Activated gamma-delta T cell (primary cell): ENCODE data around the gene TSPAN3.

Source experiments
- DNase-seq: peaks from one replicate; lab custom pipeline; 2025; lab: John Stamatoyannopoulos, UW

TSPAN3 gene

DNA sequence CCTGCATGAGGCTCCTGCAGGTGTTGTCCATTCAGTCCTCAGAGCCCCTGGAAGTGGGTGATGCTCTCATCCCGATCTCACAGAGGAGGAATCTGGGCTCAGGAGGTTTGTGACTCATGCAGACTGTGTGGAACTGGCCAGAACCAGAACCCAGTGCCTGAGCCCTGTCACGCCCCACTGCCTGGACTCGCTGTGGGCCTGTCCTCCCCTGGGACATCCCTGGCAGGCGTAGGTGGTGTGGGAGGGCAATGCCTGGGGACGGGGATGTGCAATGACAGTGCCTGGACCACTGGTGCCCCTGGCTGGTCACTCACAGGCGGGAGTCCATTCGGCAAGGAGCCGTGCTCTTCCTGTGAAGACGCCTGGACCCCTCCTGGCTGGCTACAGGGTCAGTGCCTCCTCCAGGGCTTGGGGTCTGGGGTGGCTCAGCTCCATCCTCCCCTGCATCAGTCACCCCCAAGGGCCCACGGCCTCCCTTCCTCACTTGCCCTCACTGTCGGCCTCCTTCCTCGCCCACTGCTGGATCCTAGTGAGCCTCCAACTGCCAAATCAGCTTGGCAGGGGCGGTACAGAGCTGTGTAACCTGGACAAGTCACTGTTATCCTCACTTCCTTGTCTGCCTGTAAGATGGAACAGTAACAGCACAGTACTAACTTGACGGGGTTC is 61.1 kb downstream of the TSPAN3 start:
- DNase-seq, result no peak

DNA sequence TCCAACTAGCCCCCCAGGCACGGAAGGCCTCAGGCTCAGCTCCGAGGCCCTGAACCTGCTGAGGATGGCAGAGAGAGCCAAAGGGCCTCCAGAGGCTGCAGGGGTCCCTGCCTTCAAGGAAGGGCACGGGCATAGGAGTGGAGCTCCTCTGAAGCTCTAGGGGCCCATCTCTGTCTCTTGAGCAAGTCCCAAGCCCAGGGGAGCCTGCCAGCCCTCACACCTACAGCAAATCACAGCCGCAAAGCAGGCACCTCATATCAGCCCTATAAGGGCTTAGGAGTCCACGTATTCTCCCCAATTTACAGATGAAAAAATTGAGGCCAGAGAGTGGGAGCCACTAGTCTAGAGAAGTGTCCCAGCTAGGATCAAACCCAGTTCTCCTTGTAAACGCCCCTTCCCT is 61.7 kb downstream of the TSPAN3 start:
- DNase-seq, result no peak

DNA sequence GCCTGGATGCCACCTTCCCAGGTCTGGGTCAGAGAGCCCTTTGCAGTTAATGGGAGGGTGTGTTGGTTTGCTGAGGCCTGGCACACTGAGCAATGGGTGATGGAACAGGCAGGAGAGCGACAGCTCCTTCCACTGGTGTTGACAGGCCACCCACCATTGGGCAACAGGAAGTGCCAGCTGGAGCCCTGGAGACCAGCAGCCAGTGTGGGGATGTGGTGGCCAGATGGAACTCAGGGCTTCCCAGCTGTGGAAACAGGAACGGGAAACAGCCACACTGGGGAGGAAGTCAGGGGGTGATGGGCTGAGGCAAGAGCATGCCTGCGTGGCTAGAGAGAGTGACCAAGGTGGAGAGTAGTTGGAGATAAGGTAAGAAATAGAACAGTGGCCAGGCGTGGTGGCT is 66.7 kb downstream of the TSPAN3 start:
- no peak for DNase-seq

DNA sequence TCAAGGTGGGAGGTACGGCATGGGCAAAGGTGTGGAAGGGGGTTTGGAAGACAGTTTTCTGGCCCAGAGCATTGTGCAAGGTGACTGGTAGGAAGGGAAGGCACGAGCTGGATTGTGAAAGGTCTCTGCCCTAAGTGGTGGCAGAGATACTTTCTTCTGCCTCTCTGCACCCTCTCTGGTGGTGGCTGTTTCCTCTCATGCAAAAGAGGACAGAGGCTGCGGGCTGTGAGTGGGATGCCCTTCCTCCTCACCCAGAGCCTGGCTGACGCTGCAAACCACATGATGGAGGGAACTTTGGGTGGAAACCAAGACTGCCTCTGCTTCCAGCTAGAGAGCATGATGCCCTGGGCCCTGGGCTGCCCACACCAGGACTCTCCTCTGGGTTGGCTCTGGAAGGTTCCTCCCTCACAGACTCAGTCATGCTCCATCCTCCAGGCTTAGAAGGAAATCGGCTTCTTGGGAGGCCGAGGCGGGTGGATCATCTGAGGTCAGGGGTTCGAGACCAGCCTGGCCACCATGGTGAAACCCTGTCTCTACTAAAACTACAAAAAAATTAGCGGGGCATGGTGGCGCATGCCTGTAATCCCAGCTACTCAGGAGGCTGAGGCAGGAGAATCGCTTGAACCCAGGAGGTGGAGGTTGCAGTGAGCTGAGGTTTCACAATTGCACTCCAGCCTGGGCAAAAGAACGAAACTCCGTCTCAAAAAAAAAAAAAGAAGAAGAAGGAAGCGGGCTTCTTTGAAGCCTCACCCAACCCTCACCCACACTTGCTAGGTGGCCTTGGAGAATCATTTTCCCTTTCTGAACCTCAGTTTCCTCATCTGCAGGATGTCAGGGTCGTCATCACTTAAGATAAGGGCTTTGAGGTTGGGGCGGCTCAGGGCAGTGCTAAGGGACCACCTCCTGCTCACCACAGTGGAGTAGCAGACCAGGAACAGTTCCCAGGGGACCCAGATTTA is 67.7 kb downstream of the TSPAN3 start:
- DNase-seq, result no peak

DNA sequence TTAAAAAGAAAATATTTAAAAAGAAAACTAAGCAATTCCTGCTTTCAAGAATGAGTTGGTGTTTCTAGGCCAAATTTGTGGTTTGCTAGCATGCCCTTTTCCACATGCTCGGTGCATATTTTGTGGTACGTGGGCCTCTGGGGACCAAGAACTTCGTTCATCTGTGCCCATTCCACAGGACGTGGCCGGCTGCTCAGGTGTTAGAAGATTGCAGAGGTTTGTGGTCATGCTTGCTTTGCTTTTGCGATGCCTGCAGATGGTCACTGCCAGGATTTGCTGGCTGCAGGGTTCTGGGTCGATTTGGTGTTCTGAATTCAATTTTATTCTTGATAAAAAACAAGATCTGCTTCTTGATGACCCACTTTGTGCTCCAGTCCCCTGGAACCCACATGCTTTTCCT is 68.5 kb downstream of the TSPAN3 start:
- DNase-seq, result no peak

DNA sequence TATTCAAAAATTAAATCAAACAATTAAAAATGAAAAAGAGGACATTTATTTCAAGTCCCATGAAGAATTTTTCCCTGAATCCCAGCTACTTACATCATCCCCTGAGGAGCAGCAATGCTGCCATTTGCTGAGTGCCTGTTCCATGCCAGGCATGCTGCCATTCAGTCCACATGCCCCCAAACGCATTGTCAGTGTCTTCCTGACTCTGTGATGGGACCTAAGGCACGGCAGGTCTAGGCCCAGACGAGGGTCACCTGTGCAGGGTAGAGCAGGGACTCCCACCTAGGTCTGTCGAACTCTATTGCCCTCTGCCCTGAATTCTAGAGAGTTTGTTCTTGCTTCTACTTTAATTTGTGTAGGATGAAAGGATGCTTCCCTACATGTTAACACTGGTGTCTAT is 68.9 kb downstream of the TSPAN3 start:
- DNase-seq, result no peak

DNA sequence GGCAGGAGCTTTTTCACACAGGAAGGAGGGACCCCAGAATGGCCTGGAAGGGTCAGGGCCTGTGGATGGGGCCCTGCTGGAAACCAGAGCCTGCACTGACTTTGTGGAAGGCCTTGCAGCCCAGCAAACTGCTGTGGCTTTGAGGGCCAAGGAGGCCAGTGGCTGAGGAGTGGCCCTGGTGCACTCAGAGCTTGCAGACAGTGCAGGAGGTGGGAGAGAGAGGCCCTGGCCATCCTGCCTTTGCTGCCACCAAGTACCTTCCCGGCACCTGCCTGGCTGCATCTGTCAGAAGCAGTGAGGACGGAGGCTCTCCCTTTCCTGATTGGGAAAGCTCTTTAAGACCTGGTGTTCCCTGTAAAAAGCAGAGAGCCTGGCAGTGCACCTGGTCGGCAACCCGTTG is 69.6 kb downstream of the TSPAN3 start:
- no peak for DNase-seq

DNA sequence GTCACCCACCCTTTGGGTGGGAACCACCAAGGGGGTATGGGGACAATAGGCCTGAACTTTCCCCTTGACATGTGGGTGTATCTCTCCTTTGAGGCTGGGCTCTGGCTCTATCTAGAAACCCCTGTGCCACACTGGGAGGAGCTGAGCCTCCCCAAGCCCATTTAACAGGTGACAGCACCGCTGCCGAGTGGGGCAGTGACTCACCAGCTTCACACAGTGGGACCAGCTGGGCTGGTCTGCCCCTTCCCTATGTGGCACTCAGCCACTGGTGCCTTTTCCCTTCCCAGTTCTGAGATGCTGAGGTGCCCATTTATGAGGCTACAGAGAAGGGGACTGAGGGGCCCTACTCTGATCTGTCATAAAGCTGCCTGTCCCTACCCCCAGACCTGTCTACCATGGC is 70.9 kb downstream of the TSPAN3 start:
- DNase-seq, result no peak

DNA sequence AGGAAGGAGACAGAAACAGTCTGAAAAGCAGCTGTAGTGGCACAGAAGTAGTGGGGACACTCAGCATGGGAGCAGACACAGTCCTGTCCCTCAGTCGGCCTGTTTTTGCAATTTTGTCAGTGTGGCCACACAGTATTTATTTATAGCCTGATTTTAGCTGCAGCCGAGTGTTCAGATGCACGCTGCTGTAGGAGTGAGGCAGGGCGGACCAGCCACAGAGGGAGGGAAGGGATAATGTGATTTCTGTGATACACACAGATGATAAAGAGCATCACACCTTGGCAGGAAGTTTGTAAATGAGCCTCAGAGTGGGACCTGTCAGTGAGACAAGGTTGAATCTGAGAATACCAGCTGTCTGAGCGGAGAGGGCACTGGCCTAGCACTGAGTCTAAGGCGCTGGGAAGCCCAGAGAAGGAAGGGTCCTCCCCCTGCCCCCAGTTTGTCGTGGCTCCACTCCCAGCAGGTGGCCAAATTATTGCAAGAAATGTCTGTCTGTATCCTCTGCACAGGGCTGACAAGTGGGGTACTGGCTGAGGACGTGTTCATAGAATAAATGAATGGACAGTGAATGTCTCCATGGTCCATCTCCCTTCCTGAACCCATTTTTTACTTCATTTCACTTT is 72.1 kb downstream of the TSPAN3 start:
- DNase-seq, result no peak

DNA sequence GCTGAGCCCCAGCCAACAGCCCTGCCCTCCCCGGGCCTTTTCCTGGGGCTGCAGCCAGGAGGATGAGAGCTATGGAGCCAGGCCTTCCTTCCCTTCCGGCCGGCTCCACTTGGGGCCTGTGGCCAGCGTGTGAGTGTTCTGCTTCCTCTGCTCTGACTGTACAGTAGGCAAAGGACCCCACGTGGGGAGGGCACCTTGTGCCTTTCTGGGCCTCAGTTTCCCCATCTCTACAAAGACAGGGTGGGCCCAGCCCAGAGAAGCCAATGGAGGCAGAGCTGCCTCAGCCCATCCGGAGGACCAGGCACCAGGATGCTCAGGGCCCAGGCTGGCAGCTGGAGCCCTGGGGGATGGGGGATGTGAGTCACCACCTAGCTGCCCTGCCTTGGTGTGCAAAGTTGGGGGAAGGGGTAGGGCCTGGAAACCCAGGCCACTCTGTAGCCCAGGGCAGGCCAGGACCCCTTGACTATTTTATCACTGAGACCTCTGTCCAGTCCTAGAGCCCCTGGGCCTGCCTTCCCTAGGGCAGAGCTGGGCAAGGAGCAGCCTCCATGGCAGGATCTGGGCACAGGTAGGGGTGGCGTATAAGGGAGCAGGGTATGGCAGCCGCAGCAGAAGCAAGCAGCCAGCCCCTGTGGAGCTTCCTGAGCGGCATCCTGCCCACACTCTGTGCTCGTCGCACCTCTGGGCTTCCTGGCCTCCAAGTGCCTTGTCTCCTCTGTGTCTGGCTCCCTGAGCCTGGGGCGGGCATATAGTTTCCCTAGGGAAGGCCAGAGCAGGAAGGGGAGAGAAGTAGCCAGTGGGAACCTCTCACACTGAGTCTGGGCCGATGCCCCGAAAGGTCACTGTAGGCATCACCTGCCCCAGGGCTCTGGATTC is 74.1 kb downstream of the TSPAN3 start:
- DNase-seq, result peak; percentile 25

DNA sequence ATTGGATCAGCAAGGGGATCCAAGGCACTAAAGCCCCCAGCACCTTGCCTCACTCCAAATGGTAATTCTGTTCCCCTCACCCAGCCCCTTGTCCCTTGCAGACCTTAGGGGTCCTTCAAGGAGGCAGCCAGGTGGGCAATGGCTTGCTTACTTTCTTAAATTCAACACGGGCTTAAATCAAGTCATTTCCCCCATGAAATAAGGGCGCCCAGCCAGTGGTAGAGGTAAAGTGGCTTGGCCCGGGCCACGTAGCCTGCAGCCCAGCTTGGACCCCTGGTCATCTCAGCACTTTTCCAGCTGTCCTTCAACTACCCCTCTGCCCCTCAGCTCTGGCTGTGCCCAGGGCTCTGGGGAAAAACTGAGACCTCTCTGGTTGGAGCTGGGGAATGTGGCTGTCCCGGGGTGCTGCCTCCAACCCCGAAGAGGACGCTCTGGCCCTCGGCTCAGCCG is 74.8 kb downstream of the TSPAN3 start:
- DNase-seq, result no peak

DNA sequence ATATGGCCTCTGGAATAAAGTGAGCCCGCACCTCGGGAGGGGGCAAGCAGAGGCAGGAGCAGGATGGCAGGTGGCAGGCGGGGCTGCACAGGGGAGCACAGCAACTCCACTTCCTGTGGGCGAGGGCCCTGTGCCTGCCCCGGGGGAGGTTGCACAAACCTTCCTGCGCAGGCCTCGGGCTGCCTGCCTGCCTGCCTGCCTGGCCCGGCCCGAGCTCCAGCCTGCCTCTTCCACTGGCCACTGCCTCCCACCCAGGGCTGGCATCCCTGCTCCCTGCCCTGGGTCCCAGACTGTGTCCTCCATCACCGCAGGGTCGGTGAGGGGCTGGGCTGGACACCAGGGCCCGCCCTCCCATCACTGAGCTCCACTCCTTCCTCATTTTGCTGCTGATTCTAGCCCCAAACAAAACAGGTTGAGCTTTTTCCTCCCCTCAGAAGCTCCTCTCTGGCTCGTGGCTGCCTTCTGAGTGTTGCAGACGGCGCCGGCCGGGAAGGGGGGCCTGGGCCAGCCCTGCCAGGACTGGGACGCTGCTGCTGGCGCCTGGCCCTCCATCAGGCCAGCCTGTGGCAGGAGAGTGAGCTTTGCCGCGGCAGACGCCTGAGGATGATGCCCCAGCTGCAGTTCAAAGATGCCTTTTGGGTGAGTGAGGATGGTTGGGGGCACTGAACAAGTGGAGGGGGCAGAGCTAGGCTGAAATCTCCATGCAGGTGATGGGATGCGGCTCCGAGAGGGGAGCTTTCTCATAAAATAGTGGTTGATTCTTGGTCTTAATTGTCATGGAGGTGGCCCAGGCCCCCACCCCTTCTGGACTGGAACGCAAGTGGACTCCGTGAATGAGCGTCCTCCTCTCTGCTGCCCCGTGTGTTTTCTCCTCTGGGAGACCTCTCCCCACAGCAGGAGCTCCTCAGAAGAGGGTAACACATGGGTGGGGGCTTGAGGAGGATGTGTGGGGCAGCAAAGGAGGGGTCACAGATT is 75.7 kb downstream of the TSPAN3 start, which contains the start of gene PSTPIP1:
TSS of gene PSTPIP1 (plus strand) at position 156 of the 975 bp plus-strand sequence. CDS start at position 604, 448 bp downstream.
- peak; percentile 38 for DNase-seq

DNA sequence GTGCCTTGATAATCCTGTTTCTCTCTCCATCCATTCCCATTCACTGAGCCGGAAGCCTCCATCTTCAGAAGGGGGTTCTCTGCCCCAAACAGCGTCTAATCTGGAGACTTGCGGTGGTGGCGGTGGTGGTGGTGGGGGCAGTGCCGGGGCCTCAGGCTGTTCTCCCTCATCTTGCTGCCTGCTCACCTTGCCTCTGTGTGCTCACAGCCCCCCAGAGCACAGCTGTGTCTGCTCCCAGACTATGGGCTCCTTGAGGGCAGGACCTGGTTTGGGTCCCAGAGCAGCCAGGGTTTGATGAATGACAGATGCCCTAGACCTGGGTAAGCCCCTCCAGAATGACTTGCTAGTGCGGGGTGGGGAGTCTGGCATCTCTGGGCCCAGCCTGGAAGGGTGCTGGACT is 76.4 kb downstream of the TSPAN3 start:
- no peak for DNase-seq

DNA sequence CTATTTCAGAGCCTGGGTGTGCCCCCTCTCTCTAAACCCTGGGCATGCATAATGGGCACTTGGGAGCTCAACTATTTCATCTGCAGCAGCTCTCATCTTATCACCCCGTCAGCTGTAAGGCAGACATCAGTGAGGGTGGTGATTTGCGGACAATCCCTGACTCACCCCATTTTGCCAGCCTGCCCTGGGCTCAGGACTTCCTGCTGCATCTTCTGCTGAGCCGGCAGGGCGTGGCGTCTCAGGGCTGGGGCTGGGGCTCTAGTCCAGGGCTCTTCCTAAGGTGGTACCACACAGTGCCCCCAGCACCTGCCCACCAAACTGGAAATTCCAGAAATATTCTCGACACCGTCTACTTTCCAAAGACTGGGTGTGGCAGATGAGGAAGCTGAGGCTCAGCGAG is 76.9 kb downstream of the TSPAN3 start:
- DNase-seq, result peak; percentile 28

DNA sequence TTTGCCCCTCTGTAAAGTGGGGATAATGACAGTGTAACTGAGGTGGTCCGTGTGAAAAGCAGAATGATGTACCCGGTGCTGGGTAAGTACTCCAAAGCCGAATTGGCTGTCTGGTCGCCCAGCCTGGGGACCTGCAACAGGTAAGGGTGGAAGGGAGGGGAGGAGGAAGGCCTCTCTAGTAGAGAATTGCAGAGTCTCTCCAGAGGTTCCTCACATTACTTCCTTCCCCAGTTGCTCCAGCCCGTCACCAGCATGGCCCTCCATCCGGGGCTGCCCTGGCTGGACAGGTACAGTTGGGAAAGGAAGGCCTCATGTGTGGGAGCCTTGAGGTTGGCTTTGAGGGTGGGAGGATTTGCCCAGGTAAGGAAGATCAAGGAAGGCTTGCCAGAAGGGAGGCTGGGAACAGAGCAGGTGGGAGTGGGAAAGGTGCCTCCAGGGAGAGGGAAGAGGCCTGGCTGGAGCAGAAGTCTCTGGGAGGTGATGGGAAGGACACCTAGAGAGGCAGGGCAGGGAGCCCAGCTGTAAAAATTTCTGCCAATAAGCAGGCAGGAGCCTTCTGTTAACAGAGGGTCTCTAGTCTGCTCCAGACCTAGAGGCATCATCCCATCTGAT is 77.7 kb downstream of the TSPAN3 start:
- no peak for DNase-seq

DNA sequence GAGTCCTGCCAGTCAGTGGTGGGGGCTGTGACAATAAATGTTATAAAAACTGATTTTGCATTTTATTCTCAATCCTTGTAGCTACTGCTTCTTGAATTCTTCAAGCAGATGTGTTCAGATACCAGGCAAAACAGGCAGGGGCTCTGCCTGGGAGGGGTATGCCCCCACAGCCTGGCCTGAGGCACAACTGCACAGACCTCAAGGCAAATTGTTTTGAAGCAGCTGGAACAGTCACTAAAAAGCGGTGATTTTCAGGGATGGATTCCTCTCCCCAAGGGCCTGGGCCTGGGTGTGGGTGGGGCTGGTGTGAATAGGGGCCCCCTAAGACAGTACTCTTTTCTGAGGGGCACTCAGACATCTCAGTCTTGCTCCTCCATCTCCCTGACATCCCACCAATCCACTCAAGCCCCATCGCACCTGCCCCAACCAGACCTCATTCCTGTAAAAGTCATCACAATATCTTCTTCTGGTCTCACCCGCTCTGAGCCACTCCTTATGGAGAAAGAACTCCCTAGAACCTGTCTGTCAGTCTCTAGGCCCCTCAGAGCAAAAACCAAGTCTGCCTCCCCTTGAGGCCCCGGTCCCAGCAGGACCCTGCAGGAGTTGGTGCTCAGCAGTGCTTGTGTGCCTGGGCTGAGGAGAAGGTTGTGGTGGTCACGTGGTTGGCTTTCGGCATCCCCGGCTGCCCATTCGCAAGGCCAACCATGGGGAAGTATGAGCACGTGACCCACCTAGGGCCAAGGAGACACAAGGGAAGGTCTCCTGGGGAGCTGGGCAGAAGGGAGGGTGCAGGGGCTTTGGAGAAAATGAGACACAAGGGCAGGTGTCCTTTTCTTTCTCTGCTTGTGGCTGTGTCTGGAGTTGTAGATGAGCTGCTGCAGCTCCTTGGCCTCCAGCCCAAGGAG is 78.9 kb downstream of the TSPAN3 start:
- no peak for DNase-seq
